B cell (primary cell): ENCODE results near the gene CYP27B1. TPM values are rescaled to one million over a fixed set of nuclear protein-coding genes. Genes with fewer than 3 reads are reported as not detected.

ENCODE experiments used
- ATAC-seq: fragments of 200-7000 bp; cut with Tn5 transposase; one replicate; pipeline ENCODE4 v1.10.0; 2021; ENCODE audit warnings: low read depth, mild to moderate bottlenecking, moderate number of reproducible peaks, moderate library complexity
- CTCF ChIA-PET: fragments of 350-600 bp; sonication (Branson Sonifier 250); formaldehyde crosslinking; loops from one replicate; lab custom pipeline; 2021; ENCODE audit warnings: antibody characterized with exemption, inconsistent platforms; lab: Charles Lee
- POLR2A ChIA-PET: fragments of 350-600 bp; sonication (Branson Sonifier 250); formaldehyde crosslinking; loops from one replicate; lab custom pipeline; 2021; ENCODE audit warnings: antibody characterized with exemption; lab: Charles Lee
- DNase-seq: peaks from one replicate; pipeline ENCODE4 v3.0.0; 2013
- H2AFZ ChIP-seq: 2 replicates; pipeline ENCODE4 v1.6.1; 2012; ENCODE audit warnings: mild to moderate bottlenecking, low read depth, low read length; ENCODE audit not compliant: insufficient read depth, poor library complexity, severe bottlenecking
- H3K27ac ChIP-seq, 2 donors: 1 replicate in 1 of 2; 2 replicates in 1 of 2; pipeline ENCODE4 v1.5.1; 2012 to 2013; ENCODE audit warnings: low read length in 2 of 2, mild to moderate bottlenecking in 2 of 2, moderate library complexity in 1 of 2
- H3K27me3 ChIP-seq, 4 experiments: fragments of 200-600 bp in 1 of 4; sonication (generic) in 1 of 4; replicated peaks in 1 of 4; 1 replicate in 2 of 4; 2 replicates in 2 of 4; pipeline versions ENCODE4 v1.6.1 to v1.7.0; 2013 to 2016; ENCODE audit warnings: low read length in 3 of 4, mild to moderate bottlenecking in 2 of 4, mixed read lengths in 1 of 4, moderate library complexity in 1 of 4; ENCODE audit not compliant: insufficient read depth in 4 of 4, control insufficient read depth in 3 of 4; ENCODE audit errors: control extremely low read depth in 1 of 4
- H3K36me3 ChIP-seq, 2 experiments: replicated peaks in 1 of 2; 1 replicate in 1 of 2; 2 replicates in 1 of 2; pipeline versions ENCODE4 v1.6.1 to v1.7.1; 2013; ENCODE audit warnings: low read length in 1 of 2; ENCODE audit not compliant: insufficient read depth in 2 of 2, control insufficient read depth in 1 of 2; ENCODE audit errors: control extremely low read depth in 1 of 2, extremely low read depth in 1 of 2
- H3K4me1 ChIP-seq, 2 donors: fragments of 200-600 bp in 1 of 2; sonication (generic) in 1 of 2; 1 replicate in 1 of 2; 2 replicates in 1 of 2; pipeline versions ENCODE4 v1.5.1 to v1.6.1; 2013 to 2017; ENCODE audit warnings: low read length in 2 of 2; ENCODE audit not compliant: control insufficient read depth in 2 of 2, insufficient read depth in 2 of 2
- H3K4me2 ChIP-seq: replicated peaks from 2 replicates; pipeline ENCODE3; 2012; ENCODE audit warnings: mild to moderate bottlenecking, low read depth, low read length; ENCODE audit not compliant: poor library complexity, severe bottlenecking
- H3K4me3 ChIP-seq, 5 experiments: fragments of 200-600 bp in 1 of 5; sonication (generic) in 1 of 5; 1 replicate in 3 of 5; 2 replicates in 2 of 5; pipeline versions ENCODE4 v1.5.1 to v1.7.0; 2011 to 2016; ENCODE audit warnings: low read length in 4 of 5, mild to moderate bottlenecking in 4 of 5, low read depth in 2 of 5, control low read depth in 1 of 5, moderate library complexity in 1 of 5; ENCODE audit not compliant: insufficient read depth in 1 of 5; ENCODE audit errors: control extremely low read depth in 1 of 5, extremely low read depth in 1 of 5
- H3K79me2 ChIP-seq: fragments of 200-600 bp; sonication (generic); one replicate; pipeline ENCODE4 v1.6.0; 2016; ENCODE audit warnings: low read length; ENCODE audit not compliant: control insufficient read depth, insufficient read depth
- H3K9ac ChIP-seq: fragments of 200-600 bp; sonication (generic); 2 replicates; pipeline ENCODE4 v1.6.1; 2017; ENCODE audit warnings: mild to moderate bottlenecking, low read length, moderate library complexity
- H3K9me3 ChIP-seq, 3 donors: one replicate each; pipeline versions ENCODE4 v1.6.1 to v1.7.1; 2013; ENCODE audit warnings: low read length in 2 of 3; ENCODE audit not compliant: control insufficient read depth in 2 of 3, insufficient read depth in 1 of 3; ENCODE audit errors: control extremely low read depth in 1 of 3
- H4K20me1 ChIP-seq: 2 replicates; pipeline ENCODE4 v1.6.0; 2012; ENCODE audit warnings: mild to moderate bottlenecking, low read length; ENCODE audit not compliant: insufficient read depth, control insufficient read depth, poor library complexity, severe bottlenecking
- H3K27ac Mint-ChIP-seq: one replicate; pipeline ENCODE4 v1.8.0; 2021; ENCODE audit warnings: mixed read lengths
- H3K27me3 Mint-ChIP-seq: one replicate; pipeline ENCODE4 v1.8.0; 2021; ENCODE audit warnings: mixed read lengths
- H3K4me1 Mint-ChIP-seq: one replicate; pipeline ENCODE4 v1.8.0; 2021; ENCODE audit warnings: mixed read lengths
- H3K4me3 Mint-ChIP-seq: one replicate; pipeline ENCODE4 v1.8.0; 2021; ENCODE audit warnings: mixed read lengths
- H3K9me3 Mint-ChIP-seq: one replicate; pipeline ENCODE4 v1.8.0; 2022; ENCODE audit warnings: mixed read lengths; ENCODE audit not compliant: insufficient read depth
- CTCF ChIP-seq: fragments of 200-600 bp; IDR thresholded peaks from one replicate; pipeline ENCODE4 v1.8.0; 2022; ENCODE audit warnings: antibody characterized with exemption, mild to moderate bottlenecking
- EZH2 ChIP-seq: IDR thresholded peaks from 2 replicates; pipeline ENCODE4 v1.6.1; 2012; ENCODE audit warnings: borderline replicate concordance, low read depth, mild to moderate bottlenecking, moderate library complexity, low read length; ENCODE audit not compliant: insufficient read depth, poor library complexity, severe bottlenecking
- WGBS: methylation state at CpG from one replicate; pipeline ENCODE4 v1.1.5; 2013; ENCODE audit warnings: missing lambda C conversion rate; ENCODE audit not compliant: insufficient coverage; 5-methylcytosine and 5-hydroxymethylcytosine counted together
- intact Hi-C: fragments of 100-400 bp; cut with micrococcal nuclease; formaldehyde crosslinking; loops from one replicate; pipeline ENCODE4 v1.10.0; 2022
- polyA plus RNA-seq: library from polyadenylated mRNA; depleted of rRNA; stranded (reverse); fragments of >200 nt; gene quantifications from 2 replicates; pipeline ENCODE4 v1.2.3, GENCODE V29; 2012
- total RNA-seq, 2 donors: library from RNA; stranded (reverse); fragments of 120-200 nt in 1 of 2; gene quantifications; 1 replicate in 1 of 2; 2 replicates in 1 of 2; pipeline versions ENCODE4 v1.2.3 to v1.2.4, GENCODE V29; 2013 to 2022

Gene CYP27B1
- total and polyA plus RNA-seq, 2 donors (not counting 1 experiment from before 2014, with no cell fraction given) = 0.66 to 0.79 TPM

- DNase-seq = no peak
- Mint-ChIP-seq H3K27ac (peak overlapping the region; percentile 91), H3K27me3 (peaks cover 4% of the 10 kb centered on the region), H3K9me3 (no peaks in the 10 kb centered on the region), H3K4me3 (peak overlapping the region; percentile 96), H3K4me1 (peaks cover 21% of the 10 kb centered on the region)
- H3K9me3 ChIP-seq = peaks cover 0 to 5% (median 0%) of the 10 kb centered on the region in 3 donors
- ATAC-seq = peak; percentile 67
- POLR2A ChIA-PET = interaction anchor here (1.0 kb wide), 1 partner anchor 12 kb away, joined by 5 read pairs; no protein-coding TSS in a partner anchor
- H3K9ac ChIP-seq = peak overlapping the region; percentile 93
- WGBS = 2% methylated on average over 11 of the region's 16 CpGs
- H3K4me2 ChIP-seq = peak overlapping the region; percentile 94
- no peaks in the 10 kb centered on the region for H4K20me1 ChIP-seq
- H3K79me2 ChIP-seq = no peaks in the 10 kb centered on the region
- H3K4me3 ChIP-seq = peak overlapping the region; percentile 70 to 96 (median 91)
- H2AFZ ChIP-seq = peak overlapping the region; percentile 83
- H3K27ac ChIP-seq = peak overlapping the region; percentile 59 to 81
- CTCF ChIA-PET = interaction anchor here (1.0 to 1.8 kb wide), 4 partner anchors 11 to 17 kb away, joined by 3 to 9 read pairs (median 6); partner anchors contain the start of gene TSFM
- no peaks in the 10 kb centered on the region for H3K36me3 ChIP-seq
- H3K4me1 ChIP-seq = peaks cover 20 to 29% of the 10 kb centered on the region in 2 donors
- intact Hi-C loops = no loop called here
- no peak for TF ChIP-seq CTCF
- TF ChIP-seq EZH2 = no peak
- H3K27me3 ChIP-seq = peaks cover 0 to 14% (median 13%) of the 10 kb centered on the region in 4 experiments
Measured at GRCh38 chr12:57771236-57771872, 4.5 kb upstream of the CYP27B1 start.

- WGBS = 79% methylated on average over 3 of the region's 4 CpGs
- intact Hi-C loops = no loop called here
Measured at GRCh38 chr12:57770734-57771133, 3.9 kb upstream of the CYP27B1 start.

More at GRCh38 chr12:57770734-57771133, 3.9 kb upstream of the CYP27B1 start:
- Histone ChIP-seq H3K9me3 (peaks cover 0 to 7% (median 0%) of the 10 kb centered on the region in 3 donors), H4K20me1 (no peaks in the 10 kb centered on the region), H3K9ac (no peak overlapping the region), H3K4me1 (peaks cover 26 to 35% of the 10 kb centered on the region in 2 donors), H3K27me3 (peaks cover 0 to 21% (median 17%) of the 10 kb centered on the region in 4 experiments), H3K36me3 (no peaks in the 10 kb centered on the region), H3K4me3 (no peak overlapping the region), H3K79me2 (no peaks in the 10 kb centered on the region), H3K4me2 (peak overlapping the region; percentile 94), H2AFZ (no peak overlapping the region), H3K27ac (no peak overlapping the region)
- Mint-ChIP-seq H3K27me3 (peaks cover 8% of the 10 kb centered on the region), H3K27ac (no peak overlapping the region), H3K9me3 (no peaks in the 10 kb centered on the region), H3K4me3 (peak overlapping the region; percentile 66), H3K4me1 (peaks cover 26% of the 10 kb centered on the region)
- TF ChIP-seq EZH2 = no peak
- TF ChIP-seq CTCF = no peak
- POLR2A ChIA-PET = no interaction called here
- ATAC-seq (no peak), DNase-seq (peak; percentile 8)
- CTCF ChIA-PET = interaction anchor here (1.0 kb wide), 1 partner anchor 12 kb away, joined by 3 read pairs; the partner anchor contains the start of gene TSFM
